HG02571 (cell line): Measurements from ENCODE around the gene IKBKE.

Source experiments
- ATAC-seq: cut with Tn5 transposase; IDR thresholded peaks from one replicate; pipeline ENCODE4 v1.9.1; 2021; ENCODE audit warnings: mild to moderate bottlenecking, moderate library complexity; ENCODE audit not compliant: unreplicated experiment

Gene IKBKE

GRCh38 chr1:206453111-206453510, 17.2 kb upstream of the IKBKE start:
- no peak for ATAC-seq

GRCh38 chr1:206455289-206455665, 15.0 kb upstream of the IKBKE start:
- ATAC-seq = no peak

- no peak for ATAC-seq
Observed at GRCh38 chr1:206455666-206456344, 14.5 kb upstream of the IKBKE start.

GRCh38 chr1:206456577-206457370, 13.5 kb upstream of the IKBKE start:
- ATAC-seq = no peak

- no peak for ATAC-seq
Observed at GRCh38 chr1:206457408-206458120, 12.7 kb upstream of the IKBKE start.

GRCh38 chr1:206459703-206460102, 10.6 kb upstream of the IKBKE start:
- ATAC-seq = no peak

GRCh38 chr1:206460836-206461426, 9.3 kb upstream of the IKBKE start:
- no peak for ATAC-seq

GRCh38 chr1:206461602-206462455, 8.4 kb upstream of the IKBKE start:
- ATAC-seq = no peak

- no peak for ATAC-seq
Observed at GRCh38 chr1:206463137-206463536, 7.1 kb upstream of the IKBKE start.

- no peak for ATAC-seq
Observed at GRCh38 chr1:206463911-206464310, 6.4 kb upstream of the IKBKE start.

GRCh38 chr1:206464456-206464964, 5.8 kb upstream of the IKBKE start:
- no peak for ATAC-seq

GRCh38 chr1:206465951-206466350, 4.3 kb upstream of the IKBKE start:
- no peak for ATAC-seq

- ATAC-seq = no peak
Observed at GRCh38 chr1:206466840-206467649, 3.2 kb upstream of the IKBKE start.

GRCh38 chr1:206467915-206468314, 2.4 kb upstream of the IKBKE start:
- no peak for ATAC-seq

GRCh38 chr1:206468571-206468970, 1.7 kb upstream of the IKBKE start:
- ATAC-seq = no peak

GRCh38 chr1:206469411-206469932, 804 bp upstream of the IKBKE start:
- ATAC-seq = no peak

- peak; percentile 24 for ATAC-seq
Observed at GRCh38 chr1:206470692-206471414, 577 bp downstream of the IKBKE start.

GRCh38 chr1:206471415-206471801, 1.1 kb downstream of the IKBKE start:
- ATAC-seq = no peak

- no peak for ATAC-seq
Observed at GRCh38 chr1:206472024-206472423, 1.7 kb downstream of the IKBKE start.
